GM23338 (cell line): ENCODE data around the gene TSR3. TPM values are rescaled to one million over a fixed set of nuclear protein-coding genes. Genes with fewer than 3 reads are reported as not detected.
A peak's percentile ranks its signal among the peaks of the same experiment; 100 is the strongest.

ENCODE experiments used
- ATAC-seq: fragments of 200-7000 bp; cut with Tn5 transposase; 3 replicates; pipeline ENCODE4 v1.9.1; 2020
- DNase-seq: peaks from one replicate; pipeline ENCODE4 v3.0.0-alpha.2; 2015; ENCODE audit warnings: low spot score
- H2AFZ ChIP-seq: fragments of 200-600 bp; sonication (generic); 2 replicates; pipeline ENCODE4 v1.8.0; 2016; ENCODE audit warnings: antibody characterized with exemption, mild to moderate bottlenecking, moderate library complexity
- H3F3A ChIP-seq: fragments of 200-600 bp; sonication (generic); replicated peaks from 2 replicates; pipeline ENCODE4 v1.8.0; 2017; ENCODE audit warnings: antibody characterized with exemption, mixed run types, low read depth
- H3K27ac ChIP-seq: fragments of 200-600 bp; sonication (generic); 2 replicates; pipeline ENCODE4 v1.6.1; 2016; ENCODE audit warnings: low read depth
- H3K27me3 ChIP-seq: fragments of 200-600 bp; sonication (generic); 2 replicates; pipeline ENCODE4 v1.8.0; 2016; ENCODE audit warnings: mild to moderate bottlenecking, mixed run types, moderate library complexity; ENCODE audit not compliant: insufficient read depth
- H3K36me3 ChIP-seq: fragments of 200-600 bp; sonication (generic); 2 replicates; pipeline ENCODE4 v1.8.0; 2016; ENCODE audit warnings: mild to moderate bottlenecking; ENCODE audit not compliant: insufficient read depth
- H3K4me1 ChIP-seq: fragments of 200-600 bp; sonication (generic); 2 replicates; pipeline ENCODE4 v1.8.0; 2016; ENCODE audit warnings: mild to moderate bottlenecking, moderate library complexity; ENCODE audit not compliant: insufficient read depth
- H3K4me2 ChIP-seq: fragments of 200-600 bp; sonication (generic); 2 replicates; pipeline ENCODE4 v1.7.1; 2017; ENCODE audit warnings: mixed run types
- H3K4me3 ChIP-seq: fragments of 200-600 bp; sonication (generic); 2 replicates; pipeline ENCODE4 v1.6.1; 2016; ENCODE audit warnings: mixed run types
- H3K79me2 ChIP-seq: fragments of 200-600 bp; sonication (generic); replicated peaks from 2 replicates; pipeline ENCODE4 v1.8.0; 2017; ENCODE audit warnings: mild to moderate bottlenecking; ENCODE audit not compliant: insufficient read depth
- H3K9me2 ChIP-seq: fragments of 200-600 bp; sonication (generic); 2 replicates; pipeline ENCODE4 v1.8.0; 2017; ENCODE audit not compliant: insufficient read depth
- H4K20me1 ChIP-seq: fragments of 200-600 bp; sonication (generic); replicated peaks from 2 replicates; pipeline ENCODE4 v1.8.0; 2017; ENCODE audit warnings: mild to moderate bottlenecking; ENCODE audit not compliant: insufficient read depth
- H3K27ac Mint-ChIP-seq: 2 replicates; pipeline ENCODE4 v1.8.0; 2020; ENCODE audit warnings: inconsistent platforms, mild to moderate bottlenecking, moderate library complexity, mixed read lengths
- H3K27me3 Mint-ChIP-seq: 3 replicates; pipeline ENCODE4 v1.8.0; 2022; ENCODE audit warnings: low read depth, mild to moderate bottlenecking, moderate library complexity, mixed read lengths, inconsistent platforms; ENCODE audit not compliant: insufficient read depth, poor library complexity
- H3K36me3 Mint-ChIP-seq: 3 replicates; pipeline ENCODE4 v1.8.0; 2021; ENCODE audit warnings: low read depth, mild to moderate bottlenecking, inconsistent platforms, moderate library complexity, mixed read lengths
- H3K4me1 Mint-ChIP-seq: 3 replicates; pipeline ENCODE4 v1.8.0; 2020; ENCODE audit warnings: mild to moderate bottlenecking, inconsistent platforms, mixed read lengths
- H3K4me3 Mint-ChIP-seq: 3 replicates; pipeline ENCODE4 v1.8.0; 2021; ENCODE audit warnings: moderate library complexity, mild to moderate bottlenecking, inconsistent platforms, mixed read lengths
- H3K9me3 Mint-ChIP-seq: 3 replicates; pipeline ENCODE4 v1.8.0; 2020; ENCODE audit warnings: moderate library complexity, mild to moderate bottlenecking, inconsistent platforms, mixed read lengths
- CTCF ChIP-seq, 2 experiments: fragments of 200-600 bp in 1 of 2; sonication (generic) in 1 of 2; conservative IDR thresholded peaks; 2 replicates each; pipeline versions ENCODE4 v1.5.1 to v1.6.1; 2016 to 2017; ENCODE audit warnings: antibody characterized with exemption in 2 of 2, low read depth in 2 of 2, mild to moderate bottlenecking in 2 of 2, moderate library complexity in 1 of 2
- ETS1 ChIP-seq: IDR thresholded peaks from 2 replicates; pipeline ENCODE4 v1.6.1; 2016; ENCODE audit warnings: antibody characterized with exemption
- EZH2phosphoT487 ChIP-seq: fragments of 200-600 bp; sonication (generic); IDR thresholded peaks from one replicate; pipeline ENCODE4 v1.8.1; 2018; ENCODE audit warnings: antibody characterized with exemption; ENCODE audit not compliant: unreplicated experiment
- JUNB ChIP-seq: IDR thresholded peaks from one replicate; pipeline ENCODE4 v1.6.1; 2016; ENCODE audit warnings: antibody characterized with exemption; ENCODE audit not compliant: unreplicated experiment
- NANOG ChIP-seq: IDR thresholded peaks from 2 replicates; pipeline ENCODE4 v1.6.1; 2016; ENCODE audit warnings: antibody characterized with exemption, borderline replicate concordance
- POLR2AphosphoS5 ChIP-seq: IDR thresholded peaks from 2 replicates; pipeline ENCODE4 v1.6.1; 2016; ENCODE audit warnings: antibody characterized with exemption, low read depth
- REST ChIP-seq: IDR thresholded peaks from one replicate; pipeline ENCODE4 v1.6.1; 2018; ENCODE audit warnings: antibody characterized with exemption; ENCODE audit not compliant: unreplicated experiment
- STAT1 ChIP-seq: IDR thresholded peaks from one replicate; pipeline ENCODE4 v1.6.1; 2016; ENCODE audit warnings: antibody characterized with exemption; ENCODE audit not compliant: unreplicated experiment
- ZNF114 ChIP-seq: fragments of 250-450 bp; sonication (Bioruptor Pico); IDR thresholded peaks from 2 replicates; pipeline ENCODE4 v1.5.0; 2020; ENCODE audit warnings: mild to moderate bottlenecking, moderate library complexity
- polyA plus RNA-seq: library from polyadenylated mRNA; unstranded; fragments of >200 nt; fragmentation: Nextera tagmentation; extraction: Ambion mirVana; gene quantifications from 2 replicates; pipeline ENCODE4 v1.2.1, GENCODE V29; 2016
- total RNA-seq: library from RNA; depleted of rRNA; stranded (reverse); fragments of >200 nt; shearing (Covaris generic); gene quantifications from 2 replicates; pipeline ENCODE4 v1.2.3, GENCODE V29; 2014

Gene TSR3
- total and polyA plus RNA-seq, 2 experiments from 2014 or later, result 58.5 to 97.3 TPM

GRCh38 chr16:1379304-1380076 lies 27.8 kb upstream of the TSR3 start:
- peaks cover 4% of the 10 kb centered on the region for H3F3A ChIP-seq
- peaks cover 10% of the 10 kb centered on the region for H3K27me3 Mint-ChIP-seq
- peaks cover 6% of the 10 kb centered on the region for H4K20me1 ChIP-seq
- no peak overlapping the region for H3K27ac ChIP-seq
- peak overlapping the region; percentile 91 for H3K4me2 ChIP-seq
- H3K36me3 ChIP-seq, result no peaks in the 10 kb centered on the region
- peak overlapping the region; percentile 86 for H3K4me3 ChIP-seq
- H2AFZ ChIP-seq, result peak overlapping the region; percentile 63
- no peaks in the 10 kb centered on the region for H3K9me2 ChIP-seq
- no peaks in the 10 kb centered on the region for H3K9me3 Mint-ChIP-seq
- peaks cover 5% of the 10 kb centered on the region; the same call in 1 of the 3 replicates for H3K36me3 Mint-ChIP-seq
- H3K27me3 ChIP-seq, result no peaks in the 10 kb centered on the region
- TF ChIP-seq EZH2phosphoT487 (no peak), POLR2AphosphoS5 (peak; percentile 69), CTCF (conservative IDR thresholded peaks at IDR 0.05; ENCODE audit: low read depth in 2 of 2) (0 out of 4 replicates have a peak, but pooled peaks of 1 of the 2 experiments have one; percentile 7)
- peak overlapping the region; percentile 86 for H3K4me3 Mint-ChIP-seq
- peak overlapping the region; percentile 77; the same call in 1 of the 2 replicates for H3K27ac Mint-ChIP-seq
- H3K4me1 Mint-ChIP-seq, result peaks cover 16% of the 10 kb centered on the region
- DNase-seq (peak; percentile 83), ATAC-seq (peak; percentile 75)
- H3K4me1 ChIP-seq, result peaks cover 16% of the 10 kb centered on the region
- H3K79me2 ChIP-seq, result peaks cover 25% of the 10 kb centered on the region

GRCh38 chr16:1378804-1379303 lies 27.2 kb upstream of the TSR3 start:
- Mint-ChIP-seq H3K27me3 (peaks cover 10% of the 10 kb centered on the region), H3K4me3 (peak overlapping the region; percentile 90), H3K4me1 (peaks cover 16% of the 10 kb centered on the region), H3K27ac (peak overlapping the region; percentile 94), H3K9me3 (no peaks in the 10 kb centered on the region), H3K36me3 (peaks cover 5% of the 10 kb centered on the region; the same call in 1 of the 3 replicates)
- peaks cover 4% of the 10 kb centered on the region for H3F3A ChIP-seq
- H3K4me3 ChIP-seq, result peak overlapping the region; percentile 86
- peaks cover 6% of the 10 kb centered on the region for H4K20me1 ChIP-seq
- no peaks in the 10 kb centered on the region for H3K9me2 ChIP-seq
- peaks cover 25% of the 10 kb centered on the region for H3K79me2 ChIP-seq
- DNase-seq (peak; percentile 52), ATAC-seq (peak; percentile 34)
- no peak overlapping the region for H2AFZ ChIP-seq
- no peak overlapping the region for H3K27ac ChIP-seq
- H3K27me3 ChIP-seq, result no peaks in the 10 kb centered on the region
- H3K36me3 ChIP-seq, result no peaks in the 10 kb centered on the region
- H3K4me2 ChIP-seq, result peak overlapping the region; percentile 91
- peaks cover 16% of the 10 kb centered on the region for H3K4me1 ChIP-seq
- TF ChIP-seq JUNB (no peak), POLR2AphosphoS5 (no peak), REST (no peak), STAT1 (no peak), CTCF (conservative IDR thresholded peaks at IDR 0.05; ENCODE audit: low read depth in 2 of 2) (no peak), NANOG (no peak), ETS1 (no peak), ZNF114 (CRISPR knock-in tag) (no peak)
